Astrocyte of the cerebellum (primary cell): ENCODE data around the gene RBM15B.

Experiments used
- DNase-seq: peaks from one replicate; pipeline ENCODE4 v3.0.0-alpha.2; 2011; ENCODE audit warnings: low read depth
- H3K4me3 ChIP-seq: 2 replicates; pipeline ENCODE4 v1.5.1; 2011; ENCODE audit warnings: mild to moderate bottlenecking, low read depth, low read length, moderate library complexity
- CTCF ChIP-seq: IDR thresholded peaks from 2 replicates; pipeline ENCODE4 v1.5.1; 2012; ENCODE audit warnings: low read length, low read depth, moderate library complexity, mild to moderate bottlenecking; ENCODE audit errors: missing control alignments
- in situ Hi-C: cut with HindIII; loops from 2 replicates; pipeline ENCODE4 v1.10.0; 2017; ENCODE audit warnings: low sequenced_read_pairs

RBM15B gene

GRCh38 chr3:51391075-51391565 lies at the start of gene RBM15B:
Gene RBM15B (plus strand): TSS chr3:51391285. CDS start chr3:51391400, 115 bp downstream.
- in situ Hi-C loops = no loop called here
- peak; percentile 91 for DNase-seq
- H3K4me3 ChIP-seq = peak within 1 kb of the TSS; percentile 64
- peak; percentile 86 for TF ChIP-seq CTCF

GRCh38 chr3:51343918-51344687 lies 47.0 kb upstream of the RBM15B start:
- H3K4me3 ChIP-seq = no peak overlapping the region
- DNase-seq = no peak
- in situ Hi-C loops = no loop called here
- TF ChIP-seq CTCF = no peak

- in situ Hi-C loops = no loop called here
- TF ChIP-seq CTCF = no peak
- DNase-seq = no peak
- no peak overlapping the region for H3K4me3 ChIP-seq
Observed at GRCh38 chr3:51350751-51351150, 40.3 kb upstream of the RBM15B start.

- H3K4me3 ChIP-seq = no peak overlapping the region
- no peak for TF ChIP-seq CTCF
- in situ Hi-C loops = no loop called here
- DNase-seq = no peak
Observed at GRCh38 chr3:51353131-51353530, 38.0 kb upstream of the RBM15B start.

- no peak for TF ChIP-seq CTCF
- in situ Hi-C loops = no loop called here
- no peak overlapping the region for H3K4me3 ChIP-seq
- DNase-seq = no peak
Observed at GRCh38 chr3:51353691-51354090, 37.4 kb upstream of the RBM15B start.

- in situ Hi-C loops = no loop called here
- DNase-seq = no peak
- TF ChIP-seq CTCF = no peak
- H3K4me3 ChIP-seq = no peak overlapping the region
Observed at GRCh38 chr3:51354172-51354571, 36.9 kb upstream of the RBM15B start.
